Activated CD4-positive, alpha-beta T cell treated with anti-CD3 and anti-CD28 coated beads, Interleukin-2, amount 10 ng/mL, durations not matched to agents 7 days and 5 days (primary cell): ENCODE results near the gene TULP1. TPM values are rescaled to one million over a fixed set of nuclear protein-coding genes. Genes with fewer than 3 reads are reported as not detected.

Experiments used
- CTCF ChIA-PET: fragments of 350-600 bp; sonication (Branson Sonifier 250); formaldehyde crosslinking; loops from one replicate; lab custom pipeline; 2021; ENCODE audit warnings: antibody characterized with exemption; lab: Charles Lee
- POLR2A ChIA-PET: fragments of 350-600 bp; sonication (Branson Sonifier 250); formaldehyde crosslinking; loops from one replicate; lab custom pipeline; 2021; ENCODE audit warnings: antibody characterized with exemption; lab: Charles Lee
- DNase-seq: peaks from one replicate; pipeline ENCODE4 v3.0.0-alpha.2; 2020
- H3K27ac Mint-ChIP-seq: one replicate; pipeline ENCODE4 v1.8.0; 2021; ENCODE audit warnings: mild to moderate bottlenecking, moderate library complexity, mixed read lengths
- H3K27me3 Mint-ChIP-seq: one replicate; pipeline ENCODE4 v1.8.0; 2021; ENCODE audit warnings: mixed read lengths
- H3K36me3 Mint-ChIP-seq: one replicate; pipeline ENCODE4 v1.8.0; 2021; ENCODE audit warnings: low read depth, mixed read lengths
- H3K4me1 Mint-ChIP-seq: one replicate; pipeline ENCODE4 v1.8.0; 2021; ENCODE audit warnings: mixed read lengths
- H3K4me3 Mint-ChIP-seq: one replicate; pipeline ENCODE4 v1.8.0; 2021; ENCODE audit warnings: mild to moderate bottlenecking, moderate library complexity, mixed read lengths
- H3K9me3 Mint-ChIP-seq: one replicate; pipeline ENCODE4 v1.8.0; 2021; ENCODE audit warnings: mixed read lengths
- total RNA-seq, 2 experiments: library from RNA; stranded (reverse); gene quantifications; one replicate each; pipeline ENCODE4 v1.2.3, GENCODE V29; 2021

TULP1 gene
- total RNA-seq, 2 experiments from 2014 or later = not detected

- Mint-ChIP-seq H3K36me3 (peaks cover 28% of the 10 kb centered on the region), H3K4me1 (peaks cover 30% of the 10 kb centered on the region), H3K27ac (peak overlapping the region; percentile 48), H3K9me3 (no peaks in the 10 kb centered on the region), H3K27me3 (no peaks in the 10 kb centered on the region), H3K4me3 (no peak overlapping the region)
- DNase-seq = no peak
- CTCF ChIA-PET = interaction anchor here (0.5 to 1.1 kb wide), 3 partner anchors 9 to 583 kb away, joined by 3 to 4 read pairs (median 3); no protein-coding TSS in a partner anchor
- POLR2A ChIA-PET = no interaction called here
Measured at GRCh38 chr6:35474942-35475570, 37.6 kb downstream of the TULP1 start.

- H3K36me3 Mint-ChIP-seq = peaks cover 35% of the 10 kb centered on the region
- peaks cover 37% of the 10 kb centered on the region for H3K4me1 Mint-ChIP-seq
- H3K27ac Mint-ChIP-seq = peak overlapping the region; percentile 48
- H3K4me3 Mint-ChIP-seq = no peak overlapping the region
- ChIA-PET CTCF (interaction anchor here (1.6 kb wide), 2 partner anchors 15 to 78 kb away, joined by 3 to 4 read pairs; no protein-coding TSS in a partner anchor), POLR2A (no interaction called here)
- H3K9me3 Mint-ChIP-seq = no peaks in the 10 kb centered on the region
- DNase-seq = no peak
- no peaks in the 10 kb centered on the region for H3K27me3 Mint-ChIP-seq
Measured at GRCh38 chr6:35474131-35474941, 38.4 kb downstream of the TULP1 start.

DNA sequence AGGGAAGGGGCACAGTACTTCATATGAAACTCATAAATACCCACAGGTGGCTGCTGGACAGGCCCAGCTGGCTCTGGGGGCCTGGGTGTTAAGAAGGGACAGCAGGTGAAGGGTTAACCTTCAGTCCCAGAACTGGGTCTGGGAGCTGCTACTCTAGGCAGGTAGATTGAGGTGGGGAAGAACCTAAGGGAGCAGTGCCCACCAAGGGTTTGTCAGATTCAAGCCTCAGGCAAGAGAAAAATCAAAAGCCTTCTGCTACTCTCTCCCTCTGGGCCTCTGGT, 38.9 kb downstream of the TULP1 start:
- H3K4me3 Mint-ChIP-seq = no peak overlapping the region
- H3K9me3 Mint-ChIP-seq = no peaks in the 10 kb centered on the region
- peak overlapping the region; percentile 57 for H3K27ac Mint-ChIP-seq
- no peaks in the 10 kb centered on the region for H3K27me3 Mint-ChIP-seq
- ChIA-PET POLR2A (no interaction called here), CTCF (interaction anchor here (0.7 to 1.6 kb wide), 5 partner anchors 15 to 155 kb away, joined by 3 to 4 read pairs (median 3); no protein-coding TSS in a partner anchor)
- peaks cover 40% of the 10 kb centered on the region for H3K36me3 Mint-ChIP-seq
- peaks cover 39% of the 10 kb centered on the region for H3K4me1 Mint-ChIP-seq
- DNase-seq = no peak

- DNase-seq = no peak
- H3K4me3 Mint-ChIP-seq = no peak overlapping the region
- peaks cover 39% of the 10 kb centered on the region for H3K4me1 Mint-ChIP-seq
- H3K9me3 Mint-ChIP-seq = no peaks in the 10 kb centered on the region
- peak overlapping the region; percentile 57 for H3K27ac Mint-ChIP-seq
- no peaks in the 10 kb centered on the region for H3K27me3 Mint-ChIP-seq
- POLR2A ChIA-PET = no interaction called here
- CTCF ChIA-PET = interaction anchor here (0.7 to 1.6 kb wide), 5 partner anchors 14 to 154 kb away, joined by 3 to 4 read pairs (median 3); no protein-coding TSS in a partner anchor
- H3K36me3 Mint-ChIP-seq = peaks cover 46% of the 10 kb centered on the region
Measured at GRCh38 chr6:35473075-35473849, 39.4 kb downstream of the TULP1 start.

DNA sequence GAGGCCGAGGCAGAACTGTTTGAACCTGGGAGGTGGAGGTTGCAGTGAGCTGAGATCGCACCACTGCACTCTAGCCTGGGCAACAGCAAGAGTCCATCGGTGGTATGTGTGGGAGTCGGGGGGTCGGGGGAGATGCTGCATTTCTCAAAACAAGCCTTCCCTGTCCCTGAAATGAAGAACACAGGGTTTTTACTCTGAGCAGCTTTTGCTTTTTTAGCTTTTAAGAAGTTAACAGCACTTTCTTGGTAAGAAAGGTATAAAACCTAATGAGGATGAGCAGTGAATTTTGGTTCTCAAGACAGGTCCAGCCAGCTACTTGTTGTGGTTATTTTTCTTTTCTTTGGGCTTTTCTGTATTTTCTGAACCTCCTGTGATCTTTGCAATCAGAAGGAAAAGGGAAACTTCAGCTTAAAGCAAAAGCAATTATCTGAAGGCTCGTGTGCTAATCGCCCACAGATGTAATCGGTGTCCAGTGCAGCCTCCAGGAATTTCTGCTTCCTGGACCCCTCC, 40.8 kb downstream of the TULP1 start:
- ChIA-PET POLR2A (no interaction called here), CTCF (interaction anchor here (1.0 to 1.4 kb wide), 4 partner anchors 11 to 175 kb away, joined by 3 to 5 read pairs (median 4); partner anchors contain the start of gene DEF6)
- peak overlapping the region; percentile 91 for H3K4me3 Mint-ChIP-seq
- H3K9me3 Mint-ChIP-seq = no peaks in the 10 kb centered on the region
- no peak for DNase-seq
- peaks cover 48% of the 10 kb centered on the region for H3K4me1 Mint-ChIP-seq
- H3K36me3 Mint-ChIP-seq = peaks cover 52% of the 10 kb centered on the region
- no peaks in the 10 kb centered on the region for H3K27me3 Mint-ChIP-seq
- peak overlapping the region; percentile 50 for H3K27ac Mint-ChIP-seq

- Mint-ChIP-seq H3K27ac (peak overlapping the region; percentile 47), H3K4me3 (peak overlapping the region; percentile 91), H3K27me3 (no peaks in the 10 kb centered on the region), H3K4me1 (peaks cover 45% of the 10 kb centered on the region), H3K36me3 (peaks cover 62% of the 10 kb centered on the region), H3K9me3 (no peaks in the 10 kb centered on the region)
- DNase-seq = no peak
- ChIA-PET POLR2A (no interaction called here), CTCF (interaction anchor here (1.0 to 1.2 kb wide), 2 partner anchors 11 to 12 kb away, joined by 4 to 5 read pairs; no protein-coding TSS in a partner anchor)
Measured at GRCh38 chr6:35470663-35471120, 42.0 kb downstream of the TULP1 start.

- Mint-ChIP-seq H3K36me3 (peaks cover 65% of the 10 kb centered on the region), H3K9me3 (no peaks in the 10 kb centered on the region), H3K27ac (peak overlapping the region; percentile 100), H3K4me1 (peaks cover 45% of the 10 kb centered on the region), H3K4me3 (peak overlapping the region; percentile 91), H3K27me3 (no peaks in the 10 kb centered on the region)
- no peak for DNase-seq
- POLR2A ChIA-PET = no interaction called here
- CTCF ChIA-PET = interaction anchor here (1.1 to 1.2 kb wide), 3 partner anchors 10 to 124 kb away, joined by 3 to 5 read pairs (median 3); no protein-coding TSS in a partner anchor
Measured at GRCh38 chr6:35469751-35470662, 42.7 kb downstream of the TULP1 start.

DNA sequence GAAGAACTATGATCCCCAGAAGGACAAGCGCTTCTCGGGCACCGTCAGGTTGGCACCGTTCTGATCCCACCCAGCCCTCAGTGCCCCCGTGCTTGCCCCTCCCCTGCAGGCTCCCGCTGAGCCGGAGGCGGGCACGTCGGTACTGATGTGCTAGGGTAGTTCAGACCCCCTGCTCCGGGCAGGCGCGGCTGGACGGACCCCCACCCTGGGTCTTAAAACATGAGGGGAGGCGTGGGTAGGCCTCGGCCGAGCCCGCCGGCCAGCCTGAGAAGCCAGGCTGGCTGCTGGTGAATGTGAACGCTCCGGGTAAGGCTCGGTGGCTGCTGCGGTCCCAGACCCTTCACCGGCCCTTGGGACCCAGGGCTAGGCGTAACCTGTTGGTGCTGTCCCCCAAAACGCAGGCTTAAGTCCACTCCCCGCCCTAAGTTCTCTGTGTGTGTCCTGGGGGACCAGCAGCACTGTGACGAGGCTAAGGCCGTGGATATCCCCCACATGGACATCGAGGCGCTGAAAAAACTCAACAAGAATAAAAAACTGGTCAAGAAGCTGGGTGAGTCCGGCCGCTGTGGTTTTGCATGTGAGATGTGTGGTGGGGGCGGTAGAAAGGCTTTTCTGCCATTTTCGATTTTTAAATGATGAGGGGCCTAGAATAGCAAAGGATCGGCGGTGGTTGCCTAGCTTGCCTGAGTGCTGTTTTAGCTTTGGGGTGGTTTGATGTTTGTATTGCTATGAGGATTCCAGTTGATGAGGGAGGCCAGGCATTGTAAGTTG, 43.5 kb downstream of the TULP1 start:
- Mint-ChIP-seq H3K27ac (peak overlapping the region; percentile 100), H3K36me3 (peaks cover 65% of the 10 kb centered on the region), H3K4me3 (peak overlapping the region; percentile 91), H3K4me1 (peaks cover 42% of the 10 kb centered on the region), H3K9me3 (no peaks in the 10 kb centered on the region), H3K27me3 (no peaks in the 10 kb centered on the region)
- ChIA-PET POLR2A (interaction anchor here (0.5 kb wide), 1 partner anchor 122 kb away, joined by 5 read pairs; no protein-coding TSS in a partner anchor), CTCF (interaction anchor here (0.6 to 3.2 kb wide), 13 partner anchors 8 to 203 kb away, joined by 3 to 21 read pairs (median 4); partner anchors contain the start of gene PPARD)
- DNase-seq = no peak

GRCh38 chr6:35468181-35468979, 44.3 kb downstream of the TULP1 start, which contains the start of gene RPL10A:
Gene RPL10A, plus strand, starts transcription at chr6:35468401. Its CDS starts 34 bp downstream, at chr6:35468435.
- Mint-ChIP-seq H3K4me3 (peak within 1 kb of the TSS; percentile 91), H3K36me3 (peaks cover 67% of the 10 kb centered on the region), H3K4me1 (peaks cover 42% of the 10 kb centered on the region), H3K27ac (peak within 1 kb of the TSS; percentile 100), H3K27me3 (no peaks in the 10 kb centered on the region), H3K9me3 (no peaks in the 10 kb centered on the region)
- ChIA-PET POLR2A (no interaction called here), CTCF (interaction anchor here (0.6 to 3.2 kb wide), 27 partner anchors 9 to 415 kb away, joined by 3 to 21 read pairs (median 4); partner anchors contain the start of genes FANCE and PPARD)
- peak; percentile 98 for DNase-seq

DNA sequence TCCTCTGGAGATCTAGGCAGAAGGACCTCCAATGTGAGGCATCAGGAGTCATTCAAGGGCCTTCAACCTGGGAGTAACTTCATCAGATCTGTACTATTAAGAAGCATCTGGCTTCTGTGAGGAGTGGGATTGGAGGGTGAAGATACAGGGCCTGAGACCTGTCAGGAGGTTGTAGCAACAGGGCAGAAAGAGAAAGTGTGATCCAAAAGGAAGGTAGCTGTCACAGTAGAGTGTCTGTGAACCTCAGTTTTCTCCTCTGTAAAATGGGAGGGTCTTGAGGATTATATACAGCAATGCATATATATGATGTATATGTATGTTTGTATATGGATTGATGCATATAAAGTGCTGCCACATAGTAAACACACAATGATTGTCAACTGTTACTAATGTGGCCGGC, 47.0 kb downstream of the TULP1 start:
- Mint-ChIP-seq H3K9me3 (no peaks in the 10 kb centered on the region), H3K27ac (no peak overlapping the region), H3K4me3 (no peak overlapping the region), H3K36me3 (peaks cover 60% of the 10 kb centered on the region), H3K4me1 (peaks cover 23% of the 10 kb centered on the region), H3K27me3 (no peaks in the 10 kb centered on the region)
- no peak for DNase-seq
- ChIA-PET CTCF (interaction anchor here (0.7 to 3.2 kb wide), 11 partner anchors 10 to 168 kb away, joined by 3 to 21 read pairs (median 4); partner anchors contain the start of genes DEF6, FANCE and PPARD), POLR2A (no interaction called here)
